ENCODE results near the gene FGD2. TPM values are rescaled to one million over a fixed set of nuclear protein-coding genes. Genes with fewer than 3 reads are reported as not detected.

The FGD2 gene
- polyA plus RNA-seq, 4 donors = 1.1 to 11.6 (median 7.3) TPM

GRCh38 chr6:37072526-37072925 lies 67.1 kb downstream of the FGD2 start:
- 76 to 90% (median 82%) methylated on average over 5 of the region's 5 CpGs for WGBS, 3 donors
- Histone ChIP-seq H3K9me3 (ENCODE audit: control insufficient read depth in 2 of 2, insufficient read depth in 1 of 2, low read depth in 1 of 2, low read length in 1 of 2) (peaks cover 0 to 3% of the 10 kb centered on the region in 2 donors), H3K27ac (ENCODE audit: low read depth in 1 of 3, low read length in 2 of 3) (no peak overlapping the region), H3K27me3 (ENCODE audit: control insufficient read depth in 3 of 3, insufficient read depth in 3 of 3, low read length in 3 of 3) (no peaks in the 10 kb centered on the region), H3K4me3 (ENCODE audit: low read depth in 1 of 3, low read length in 3 of 3) (no peak overlapping the region), H3K36me3 (ENCODE audit: control insufficient read depth in 3 of 3, insufficient read depth in 2 of 3, low read depth in 1 of 3, low read length in 3 of 3) (no peaks in the 10 kb centered on the region), H3K4me1 (ENCODE audit: control insufficient read depth in 3 of 3, insufficient read depth in 2 of 3, low read depth in 1 of 3, low read length in 2 of 3) (no peaks in the 10 kb centered on the region)
- DNase-seq = no peak
- no peak for FAIRE-seq

DNA sequence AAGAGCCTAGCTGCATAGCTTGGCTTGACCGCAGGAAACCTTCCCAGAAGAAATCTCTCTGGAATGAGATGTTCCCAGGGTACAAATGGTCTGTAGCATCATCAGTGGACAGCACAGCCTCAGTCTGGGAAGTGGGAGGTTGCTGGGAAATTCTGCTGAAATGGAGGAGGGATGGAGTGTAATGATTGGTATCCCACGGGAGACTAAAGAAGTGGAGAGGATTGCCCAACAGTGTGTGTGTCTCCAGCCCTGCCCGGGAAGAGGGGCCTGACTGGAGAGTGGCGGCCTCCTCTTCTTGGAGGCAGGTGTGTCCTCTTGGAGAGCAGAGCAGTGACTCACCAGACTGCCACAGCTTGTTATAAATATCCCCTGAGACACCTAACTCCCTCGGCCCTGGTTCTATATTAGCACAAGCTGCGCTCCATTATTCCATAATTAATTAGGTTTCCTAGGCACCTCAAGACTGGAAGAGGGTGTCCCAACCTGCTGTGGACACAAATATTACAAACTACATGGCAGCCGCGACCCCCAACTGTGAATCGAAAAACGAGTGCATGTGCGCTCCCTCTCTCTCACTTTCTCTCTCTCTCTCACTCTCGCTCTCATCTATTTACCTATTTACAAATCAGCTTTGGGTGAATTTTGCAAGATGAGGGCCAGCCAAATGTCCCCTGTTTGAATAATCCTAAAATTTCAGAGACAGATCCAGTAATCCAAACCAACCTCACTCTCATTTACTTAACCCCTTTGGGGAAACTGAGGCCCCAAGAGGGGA lies 68.8 kb downstream of the FGD2 start:
- H3K36me3 ChIP-seq (ENCODE audit: control insufficient read depth in 3 of 3, insufficient read depth in 2 of 3, low read depth in 1 of 3, low read length in 3 of 3) = no peaks in the 10 kb centered on the region
- no peak overlapping the region for H3K27ac ChIP-seq (ENCODE audit: low read depth in 1 of 3, low read length in 2 of 3)
- H3K4me3 ChIP-seq (ENCODE audit: low read depth in 1 of 3, low read length in 3 of 3) = no peak overlapping the region
- H3K4me1 ChIP-seq (ENCODE audit: control insufficient read depth in 3 of 3, insufficient read depth in 2 of 3, low read depth in 1 of 3, low read length in 2 of 3) = no peaks in the 10 kb centered on the region
- no peaks in the 10 kb centered on the region for H3K27me3 ChIP-seq (ENCODE audit: control insufficient read depth in 3 of 3, insufficient read depth in 3 of 3, low read length in 3 of 3)
- H3K9me3 ChIP-seq (ENCODE audit: control insufficient read depth in 2 of 2, insufficient read depth in 1 of 2, low read depth in 1 of 2, low read length in 1 of 2) = peaks cover 0 to 3% of the 10 kb centered on the region in 2 donors
- no peak for FAIRE-seq
- no peak for DNase-seq
- WGBS, 3 donors = 80 to 89% (median 88%) methylated on average over 12 of the region's 12 CpGs

DNA sequence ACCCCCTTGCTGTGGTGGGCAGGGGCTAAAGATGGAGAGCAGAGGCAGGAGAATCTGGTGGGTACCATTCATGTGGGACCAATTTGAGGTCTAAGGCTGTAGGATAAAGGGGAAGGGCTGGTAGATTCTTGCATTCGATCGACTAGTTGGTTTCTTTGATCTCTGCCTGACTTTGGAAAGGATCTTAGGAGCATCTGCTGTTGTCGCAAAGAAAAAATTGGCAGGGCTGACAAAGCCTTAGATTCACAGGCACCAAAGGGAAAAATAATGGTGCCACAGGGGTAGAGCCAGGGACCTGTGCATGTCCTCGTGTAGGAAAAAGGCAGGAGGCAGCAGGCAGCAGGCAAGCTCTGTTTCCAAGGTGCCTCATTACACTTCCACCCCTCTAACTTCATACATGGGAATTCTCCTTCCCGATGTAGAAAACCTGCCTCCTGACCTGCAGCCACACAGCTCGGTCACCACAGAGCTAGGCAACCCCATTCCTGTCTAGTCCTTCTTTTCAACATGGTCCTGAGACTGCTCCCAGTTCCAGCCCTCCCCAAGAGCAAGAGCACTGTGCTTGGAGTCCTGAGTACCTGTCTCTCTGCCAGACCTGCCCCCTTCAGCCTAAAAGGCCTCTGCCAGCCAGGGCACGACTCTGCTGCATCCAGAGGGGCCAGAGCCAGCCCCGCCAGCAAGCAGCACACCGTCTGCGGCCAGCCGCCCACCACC lies 71.9 kb downstream of the FGD2 start:
- Histone ChIP-seq H3K4me1 (ENCODE audit: control insufficient read depth in 3 of 3, insufficient read depth in 2 of 3, low read depth in 1 of 3, low read length in 2 of 3) (no peaks in the 10 kb centered on the region), H3K36me3 (ENCODE audit: control insufficient read depth in 3 of 3, insufficient read depth in 2 of 3, low read depth in 1 of 3, low read length in 3 of 3) (no peaks in the 10 kb centered on the region), H3K4me3 (ENCODE audit: low read depth in 1 of 3, low read length in 3 of 3) (no peak overlapping the region), H3K27ac (ENCODE audit: low read depth in 1 of 3, low read length in 2 of 3) (peak overlapping the region in 1 of 3 donors; percentile 11), H3K9me3 (ENCODE audit: control insufficient read depth in 2 of 2, insufficient read depth in 1 of 2, low read depth in 1 of 2, low read length in 1 of 2) (peaks cover 0 to 3% of the 10 kb centered on the region in 2 donors), H3K27me3 (ENCODE audit: control insufficient read depth in 3 of 3, insufficient read depth in 3 of 3, low read length in 3 of 3) (no peaks in the 10 kb centered on the region)
- FAIRE-seq = no peak
- 68 to 85% (median 79%) methylated on average over 11 of the region's 11 CpGs for WGBS, 3 donors
- DNase-seq = no peak

DNA sequence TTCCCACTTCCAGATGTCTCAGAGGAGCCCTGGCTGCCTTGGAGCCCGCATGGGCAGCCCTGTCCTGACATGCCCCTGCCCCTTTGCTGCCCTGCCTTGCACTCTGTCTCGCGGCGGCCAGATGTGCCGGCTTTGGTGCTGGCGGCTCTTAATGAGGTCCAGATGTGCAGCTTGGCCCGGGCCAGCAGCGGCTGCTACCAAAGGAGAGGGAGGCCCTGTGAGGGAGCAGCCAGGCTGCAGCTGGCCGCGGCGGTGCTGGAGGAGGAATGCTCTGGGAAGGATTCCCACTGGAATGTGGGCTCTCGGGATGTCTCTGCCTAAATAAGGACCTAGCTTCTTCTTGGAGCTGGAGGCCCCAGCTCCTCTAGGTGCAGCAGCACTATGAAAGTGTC lies 72.4 kb downstream of the FGD2 start:
- no peaks in the 10 kb centered on the region for H3K27me3 ChIP-seq (ENCODE audit: control insufficient read depth in 3 of 3, insufficient read depth in 3 of 3, low read length in 3 of 3)
- H3K4me3 ChIP-seq (ENCODE audit: low read depth in 1 of 3, low read length in 3 of 3) = no peak overlapping the region
- peaks cover 0 to 5% (median 0%) of the 10 kb centered on the region in 3 donors for H3K4me1 ChIP-seq (ENCODE audit: control insufficient read depth in 3 of 3, insufficient read depth in 2 of 3, low read depth in 1 of 3, low read length in 2 of 3)
- no peak for FAIRE-seq
- H3K9me3 ChIP-seq (ENCODE audit: control insufficient read depth in 2 of 2, insufficient read depth in 1 of 2, low read depth in 1 of 2, low read length in 1 of 2) = peaks cover 0 to 3% of the 10 kb centered on the region in 2 donors
- peak overlapping the region in 2 of 3 donors; percentile 11 to 45 for H3K27ac ChIP-seq (ENCODE audit: low read depth in 1 of 3, low read length in 2 of 3)
- peak in 1 of 2 donors; percentile 54 for DNase-seq
- WGBS, 3 donors = 63 to 82% (median 80%) methylated on average over 12 of the region's 12 CpGs
- H3K36me3 ChIP-seq (ENCODE audit: control insufficient read depth in 3 of 3, insufficient read depth in 2 of 3, low read depth in 1 of 3, low read length in 3 of 3) = no peaks in the 10 kb centered on the region

Other genes with a start within 250 kb of the FGD2 start
- 10 to 100 TPM in 1 of 4 donors, 1 to 10 TPM in 3; 2.0 to 10.8 (median 4.1) TPM for gene CPNE5, start 166.2 kb upstream of the FGD2 start, polyA plus RNA-seq
- gene PPIL1, start 130.9 kb upstream of the FGD2 start, polyA plus RNA-seq = 10 to 100 TPM in 2 of 4 donors, 1 to 10 TPM in 2; 8.1 to 37.3 (median 19.2) TPM
- 10 to 100 TPM in 2 of 4 donors, 1 to 10 TPM in 2; 6.5 to 38.7 (median 18.8) TPM for gene C6orf89, start 119.7 kb upstream of the FGD2 start, polyA plus RNA-seq
- 1 to 10 TPM in 1 of 4 donors, under 1 TPM in 2, not detected in 1; 0.09 to 2.3 (median 0.27) TPM for gene PI16, start 50.9 kb upstream of the FGD2 start, polyA plus RNA-seq
- gene MTCH1, start 19.5 kb upstream of the FGD2 start, polyA plus RNA-seq = 100 to 1,000 TPM; 122 to 134 (median 124) TPM
- gene PIM1, start 164.5 kb downstream of the FGD2 start, polyA plus RNA-seq = 100 to 1,000 TPM in 1 of 4 donors, 10 to 100 TPM in 3; 26.0 to 118 (median 57.8) TPM